Nephron (organoid): ENCODE results near the gene MS4A10.

ENCODE experiments used
- H3K27ac Mint-ChIP-seq, 3 experiments: 2 replicates each; pipeline ENCODE4 v1.8.0; 2020; ENCODE audit warnings: mixed read lengths in 3 of 3, mild to moderate bottlenecking in 2 of 3, moderate library complexity in 1 of 3
- H3K27me3 Mint-ChIP-seq: 2 replicates; pipeline ENCODE4 v1.8.0; 2021; ENCODE audit warnings: low read depth, mild to moderate bottlenecking, moderate library complexity, mixed read lengths
- H3K36me3 Mint-ChIP-seq: 2 replicates; pipeline ENCODE4 v1.8.0; 2020; ENCODE audit warnings: low read depth, mixed read lengths
- H3K4me1 Mint-ChIP-seq: 2 replicates; pipeline ENCODE4 v1.8.0; 2020; ENCODE audit warnings: mixed read lengths
- H3K4me3 Mint-ChIP-seq, 3 experiments: 2 replicates each; pipeline ENCODE4 v1.8.0; 2020; ENCODE audit warnings: mild to moderate bottlenecking in 3 of 3, mixed read lengths in 3 of 3, moderate library complexity in 2 of 3
- H3K9me3 Mint-ChIP-seq: 2 replicates; pipeline ENCODE4 v1.8.0; 2020; ENCODE audit warnings: mixed read lengths
- CTCF ChIP-seq, 3 experiments: fragments of 200-600 bp; sonication (generic); IDR thresholded peaks; one replicate each; pipeline ENCODE4 v1.5.0; 2021; ENCODE audit warnings: antibody characterized with exemption in 3 of 3; ENCODE audit not compliant: unreplicated experiment in 3 of 3

The MS4A10 gene

GRCh38 chr11:60831501-60832079 lies 46.5 kb downstream of the MS4A10 start:
- no peaks in the 10 kb centered on the region for H3K4me1 Mint-ChIP-seq
- peaks cover 4% of the 10 kb centered on the region for H3K27me3 Mint-ChIP-seq
- H3K9me3 Mint-ChIP-seq: no peaks in the 10 kb centered on the region
- no peaks in the 10 kb centered on the region for H3K36me3 Mint-ChIP-seq
- no peak overlapping the region for H3K27ac Mint-ChIP-seq
- H3K4me3 Mint-ChIP-seq: no peak overlapping the region
- TF ChIP-seq CTCF (IDR thresholded peaks at IDR 0.05; ENCODE audit: unreplicated experiment in 3 of 3): no peak

- H3K36me3 Mint-ChIP-seq: no peaks in the 10 kb centered on the region
- no peak for TF ChIP-seq CTCF (IDR thresholded peaks at IDR 0.05; ENCODE audit: unreplicated experiment in 3 of 3)
- peaks cover 4% of the 10 kb centered on the region for H3K27me3 Mint-ChIP-seq
- H3K27ac Mint-ChIP-seq: no peak overlapping the region
- peaks cover 6% of the 10 kb centered on the region for H3K4me1 Mint-ChIP-seq
- no peaks in the 10 kb centered on the region for H3K9me3 Mint-ChIP-seq
- H3K4me3 Mint-ChIP-seq: no peak overlapping the region
Observed at GRCh38 chr11:60834742-60835533, 49.8 kb downstream of the MS4A10 start.

GRCh38 chr11:60835534-60835846 lies 50.4 kb downstream of the MS4A10 start:
- Mint-ChIP-seq H3K9me3 (no peaks in the 10 kb centered on the region), H3K36me3 (no peaks in the 10 kb centered on the region), H3K27ac (no peak overlapping the region), H3K4me1 (peaks cover 9% of the 10 kb centered on the region), H3K27me3 (peaks cover 4% of the 10 kb centered on the region), H3K4me3 (no peak overlapping the region)
- no peak for TF ChIP-seq CTCF (IDR thresholded peaks at IDR 0.05; ENCODE audit: unreplicated experiment in 3 of 3)

- peak overlapping the region in 1 of 3 experiments; percentile 51 for H3K4me3 Mint-ChIP-seq
- H3K9me3 Mint-ChIP-seq: no peaks in the 10 kb centered on the region
- H3K36me3 Mint-ChIP-seq: no peaks in the 10 kb centered on the region
- no peak for TF ChIP-seq CTCF (IDR thresholded peaks at IDR 0.05; ENCODE audit: unreplicated experiment in 3 of 3)
- H3K4me1 Mint-ChIP-seq: peaks cover 24% of the 10 kb centered on the region
- H3K27ac Mint-ChIP-seq: peak overlapping the region in 1 of 3 experiments; percentile 19
- peaks cover 4% of the 10 kb centered on the region for H3K27me3 Mint-ChIP-seq
Observed at GRCh38 chr11:60836866-60837515, 51.9 kb downstream of the MS4A10 start.

GRCh38 chr11:60838132-60838531 lies 53.0 kb downstream of the MS4A10 start:
- Mint-ChIP-seq H3K36me3 (no peaks in the 10 kb centered on the region), H3K4me3 (no peak overlapping the region), H3K27ac (no peak overlapping the region), H3K27me3 (peaks cover 4% of the 10 kb centered on the region), H3K9me3 (no peaks in the 10 kb centered on the region), H3K4me1 (peaks cover 30% of the 10 kb centered on the region)
- TF ChIP-seq CTCF (IDR thresholded peaks at IDR 0.05; ENCODE audit: unreplicated experiment in 3 of 3): no peak
